GM23338 (cell line): Measurements from ENCODE around the gene PCNT.

Experiments
- CREB1 ChIP-seq: fragments of 250-450 bp; sonication (Bioruptor Pico); IDR thresholded peaks from 2 replicates; pipeline ENCODE4 v1.5.0; 2020; ENCODE audit warnings: low read depth, mild to moderate bottlenecking, moderate library complexity
- CTCF ChIP-seq, 2 experiments: fragments of 200-600 bp in 1 of 2; sonication (generic) in 1 of 2; conservative IDR thresholded peaks; 2 replicates each; pipeline versions ENCODE4 v1.5.1 to v1.6.1; 2016 to 2017; ENCODE audit warnings: antibody characterized with exemption in 2 of 2, low read depth in 2 of 2, mild to moderate bottlenecking in 2 of 2, moderate library complexity in 1 of 2
- EZH2 ChIP-seq: fragments of 200-600 bp; sonication (generic); IDR thresholded peaks from one replicate; pipeline ENCODE4 v1.8.0; 2017; ENCODE audit warnings: antibody characterized with exemption, mild to moderate bottlenecking, low read depth; ENCODE audit not compliant: unreplicated experiment
- NANOG ChIP-seq: IDR thresholded peaks from 2 replicates; pipeline ENCODE4 v1.6.1; 2016; ENCODE audit warnings: antibody characterized with exemption, borderline replicate concordance
- POLR2AphosphoS5 ChIP-seq: IDR thresholded peaks from 2 replicates; pipeline ENCODE4 v1.6.1; 2016; ENCODE audit warnings: antibody characterized with exemption, low read depth
- REST ChIP-seq: IDR thresholded peaks from one replicate; pipeline ENCODE4 v1.6.1; 2018; ENCODE audit warnings: antibody characterized with exemption; ENCODE audit not compliant: unreplicated experiment

- TF ChIP-seq CTCF (conservative IDR thresholded peaks at IDR 0.05; ENCODE audit: low read depth in 2 of 2) (no peak), POLR2AphosphoS5 (no peak), REST (no peak), EZH2 (no peak), CREB1 (no peak), NANOG (no peak)
Observed at GRCh38 chr21:46379105-46379504, 55.1 kb downstream of the PCNT start.
